Fibroblast of the aortic adventitia (primary cell): ENCODE measurements around the gene CLDN10. TPM values are rescaled to one million over a fixed set of nuclear protein-coding genes. Genes with fewer than 3 reads are reported as not detected.
"Not testable (repeated sequence)": the region's sequence is repeated elsewhere in the genome, so short reads cannot be mapped to it uniquely, and the experiment has no call there.

ENCODE experiments used
- DNase-seq: peaks from one replicate; pipeline ENCODE4 v3.0.0-alpha.2; 2010; ENCODE audit warnings: low read depth
- H3K4me3 ChIP-seq: 2 replicates; pipeline ENCODE4 v1.5.1; 2011; ENCODE audit warnings: low read depth, mild to moderate bottlenecking, control low read depth, low read length, moderate library complexity
- total RNA-seq: library from RNA; depleted of rRNA; stranded (reverse); fragments of >200 nt; gene quantifications from 2 replicates; pipeline ENCODE4 v1.2.3, GENCODE V29; 2012; ENCODE audit warnings: low replicate concordance
- TF ChIP-seq, protein P1 (sequence below): IDR thresholded peaks from 2 replicates; pipeline ENCODE4 v1.5.1; 2011; ENCODE audit warnings: mild to moderate bottlenecking, low read length, control low read depth, inconsistent platforms; ENCODE audit not compliant: insufficient read depth

Gene CLDN10
- total RNA-seq, 1 donor = 0.27 TPM

DNA sequence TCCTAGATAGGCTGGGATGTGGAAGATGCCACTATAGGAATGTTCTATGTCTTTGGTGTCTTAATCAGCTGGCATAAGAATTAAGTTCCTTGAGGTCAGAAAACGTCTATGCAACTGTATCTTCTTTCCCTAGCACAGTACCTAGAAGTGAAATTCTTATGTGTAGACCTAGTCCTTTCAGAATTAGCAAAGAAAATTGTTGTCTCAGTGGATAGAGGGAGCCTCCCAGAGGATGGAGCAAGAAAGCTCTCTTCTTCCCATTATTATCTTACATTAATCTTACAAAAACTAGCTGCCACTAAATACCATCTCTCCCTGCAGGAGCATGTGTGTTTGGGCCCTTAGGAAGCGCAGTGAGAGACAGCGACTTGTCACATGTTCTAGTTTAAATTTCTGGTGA is 11.6 kb downstream of the CLDN10 start:
- peak; percentile 54 for DNase-seq
- TF ChIP-seq, protein P1, sequence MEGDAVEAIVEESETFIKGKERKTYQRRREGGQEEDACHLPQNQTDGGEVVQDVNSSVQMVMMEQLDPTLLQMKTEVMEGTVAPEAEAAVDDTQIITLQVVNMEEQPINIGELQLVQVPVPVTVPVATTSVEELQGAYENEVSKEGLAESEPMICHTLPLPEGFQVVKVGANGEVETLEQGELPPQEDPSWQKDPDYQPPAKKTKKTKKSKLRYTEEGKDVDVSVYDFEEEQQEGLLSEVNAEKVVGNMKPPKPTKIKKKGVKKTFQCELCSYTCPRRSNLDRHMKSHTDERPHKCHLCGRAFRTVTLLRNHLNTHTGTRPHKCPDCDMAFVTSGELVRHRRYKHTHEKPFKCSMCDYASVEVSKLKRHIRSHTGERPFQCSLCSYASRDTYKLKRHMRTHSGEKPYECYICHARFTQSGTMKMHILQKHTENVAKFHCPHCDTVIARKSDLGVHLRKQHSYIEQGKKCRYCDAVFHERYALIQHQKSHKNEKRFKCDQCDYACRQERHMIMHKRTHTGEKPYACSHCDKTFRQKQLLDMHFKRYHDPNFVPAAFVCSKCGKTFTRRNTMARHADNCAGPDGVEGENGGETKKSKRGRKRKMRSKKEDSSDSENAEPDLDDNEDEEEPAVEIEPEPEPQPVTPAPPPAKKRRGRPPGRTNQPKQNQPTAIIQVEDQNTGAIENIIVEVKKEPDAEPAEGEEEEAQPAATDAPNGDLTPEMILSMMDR = peak; percentile 36
- no peak overlapping the region for H3K4me3 ChIP-seq

- no peak overlapping the region for H3K4me3 ChIP-seq
- TF ChIP-seq, protein P1 = no peak
- peak; percentile 91 for DNase-seq
Observed at GRCh38 chr13:95564733-95565291, 12.3 kb downstream of the CLDN10 start.

GRCh38 chr13:95565758-95566157 is 13.2 kb downstream of the CLDN10 start:
- DNase-seq, H3K4me3 ChIP-seq: not testable (repeated sequence)

DNA sequence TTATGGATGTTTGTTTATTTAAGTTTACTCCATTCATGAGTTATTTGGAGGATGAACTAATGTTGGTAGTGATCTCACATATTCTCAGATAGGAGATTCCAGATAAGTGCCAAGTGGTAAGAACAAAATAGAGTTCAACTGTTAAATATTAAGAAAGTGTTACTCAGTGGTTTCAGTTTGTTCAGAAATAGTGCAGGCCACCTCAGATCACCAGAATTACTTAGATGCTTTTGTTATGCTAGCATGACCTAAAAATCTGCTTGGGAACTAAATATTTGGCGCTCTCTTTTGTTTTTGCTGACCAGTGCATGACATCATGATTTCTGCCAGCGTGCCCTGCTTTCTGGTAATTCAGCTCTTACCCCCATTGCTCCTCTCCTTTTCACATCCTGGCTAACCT is 15.6 kb downstream of the CLDN10 start:
- TF ChIP-seq, protein P1 = no peak
- DNase-seq = peak; percentile 17

GRCh38 chr13:95570016-95570415 is 17.5 kb downstream of the CLDN10 start:
- no peak for DNase-seq
- no peak overlapping the region for H3K4me3 ChIP-seq
- TF ChIP-seq, protein P1 = no peak

More for the DNA sequence above, 15.6 kb downstream of the CLDN10 start:
- H3K4me3 ChIP-seq = no peak overlapping the region

GRCh38 chr13:95571941-95572340 is 19.4 kb downstream of the CLDN10 start:
- H3K4me3 ChIP-seq = no peak overlapping the region
- DNase-seq = no peak
- TF ChIP-seq, protein P1 = no peak

GRCh38 chr13:95573221-95573620 is 20.7 kb downstream of the CLDN10 start:
- DNase-seq = peak; percentile 38
- H3K4me3 ChIP-seq = no peak overlapping the region

More at GRCh38 chr13:95573221-95573620, 20.7 kb downstream of the CLDN10 start:
- TF ChIP-seq, protein P1 = no peak
